Measurements from ENCODE around the gene RNF186.

RNF186 gene

DNA sequence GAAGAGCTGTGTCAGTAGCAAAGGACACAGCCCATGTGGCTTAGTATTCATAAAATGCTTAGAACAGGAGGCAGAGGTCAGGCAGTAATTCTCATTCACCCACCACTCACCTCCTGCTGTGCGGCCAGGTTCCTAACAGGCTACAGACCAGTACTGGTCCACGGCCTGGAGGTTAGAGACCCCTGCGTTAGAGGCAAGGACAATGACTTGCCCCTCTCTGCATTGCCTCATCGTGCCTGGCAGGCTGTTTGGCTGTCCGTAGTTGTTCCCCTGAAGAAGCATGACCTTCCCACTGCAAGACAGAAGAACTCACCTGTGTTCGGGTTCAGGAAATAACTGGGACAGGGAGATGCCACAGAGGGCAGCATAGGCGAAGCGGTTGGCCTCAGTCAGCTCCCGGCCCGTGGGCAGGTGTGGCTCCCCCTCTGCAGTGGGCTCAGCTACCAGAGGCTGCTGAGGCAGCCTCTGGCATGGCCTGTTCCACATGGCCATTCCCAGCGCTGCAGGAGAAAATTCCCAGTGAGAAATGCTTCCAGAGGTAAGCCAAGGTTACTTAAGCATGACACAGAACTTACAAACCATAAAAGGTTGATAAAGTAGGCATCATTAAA is 34.7 kb downstream of the RNF186 start:
- no peak overlapping the region for H3K27ac ChIP-seq
- no peaks in the 10 kb centered on the region for H3K36me3 ChIP-seq
- H3K27me3 ChIP-seq (ENCODE audit: insufficient read depth, low read depth, severe bottlenecking): no peaks in the 10 kb centered on the region
- H3K9me3 ChIP-seq (ENCODE audit: severe bottlenecking): no peaks in the 10 kb centered on the region
- no peak overlapping the region for H3K4me3 ChIP-seq (ENCODE audit: low read depth, low read length)
- TF ChIP-seq, protein P1, sequence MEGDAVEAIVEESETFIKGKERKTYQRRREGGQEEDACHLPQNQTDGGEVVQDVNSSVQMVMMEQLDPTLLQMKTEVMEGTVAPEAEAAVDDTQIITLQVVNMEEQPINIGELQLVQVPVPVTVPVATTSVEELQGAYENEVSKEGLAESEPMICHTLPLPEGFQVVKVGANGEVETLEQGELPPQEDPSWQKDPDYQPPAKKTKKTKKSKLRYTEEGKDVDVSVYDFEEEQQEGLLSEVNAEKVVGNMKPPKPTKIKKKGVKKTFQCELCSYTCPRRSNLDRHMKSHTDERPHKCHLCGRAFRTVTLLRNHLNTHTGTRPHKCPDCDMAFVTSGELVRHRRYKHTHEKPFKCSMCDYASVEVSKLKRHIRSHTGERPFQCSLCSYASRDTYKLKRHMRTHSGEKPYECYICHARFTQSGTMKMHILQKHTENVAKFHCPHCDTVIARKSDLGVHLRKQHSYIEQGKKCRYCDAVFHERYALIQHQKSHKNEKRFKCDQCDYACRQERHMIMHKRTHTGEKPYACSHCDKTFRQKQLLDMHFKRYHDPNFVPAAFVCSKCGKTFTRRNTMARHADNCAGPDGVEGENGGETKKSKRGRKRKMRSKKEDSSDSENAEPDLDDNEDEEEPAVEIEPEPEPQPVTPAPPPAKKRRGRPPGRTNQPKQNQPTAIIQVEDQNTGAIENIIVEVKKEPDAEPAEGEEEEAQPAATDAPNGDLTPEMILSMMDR (IDR thresholded peaks at IDR 0.05; ENCODE audit: low read depth, low read length): no peak
- no peak for DNase-seq

DNA sequence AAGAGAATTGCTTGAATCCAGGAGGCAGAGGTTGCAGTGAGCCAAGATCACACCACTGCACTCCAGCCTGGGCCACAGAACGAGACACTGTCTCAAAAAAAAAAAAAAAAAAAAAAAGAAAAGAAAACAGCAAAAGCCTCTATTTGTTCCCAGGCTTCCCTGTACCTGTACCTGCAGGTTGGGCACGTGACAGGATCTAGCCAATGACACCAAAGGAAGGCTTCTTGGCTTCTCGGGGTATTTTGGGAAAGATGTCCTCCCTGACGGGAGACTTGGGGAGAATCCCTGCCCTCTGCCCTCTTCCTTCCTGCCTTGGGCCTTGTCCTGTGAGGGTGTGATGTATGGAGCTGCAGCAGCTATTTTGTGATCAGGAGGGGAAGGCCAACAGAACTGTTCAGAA is 38.1 kb downstream of the RNF186 start:
- H3K4me3 ChIP-seq (ENCODE audit: low read depth, low read length): no peak overlapping the region
- TF ChIP-seq, protein P1 (IDR thresholded peaks at IDR 0.05; ENCODE audit: low read depth, low read length): no peak
- no peak overlapping the region for H3K27ac ChIP-seq
- no peaks in the 10 kb centered on the region for H3K36me3 ChIP-seq
- no peak for DNase-seq
- H3K9me3 ChIP-seq (ENCODE audit: severe bottlenecking): no peaks in the 10 kb centered on the region
- no peaks in the 10 kb centered on the region for H3K27me3 ChIP-seq (ENCODE audit: insufficient read depth, low read depth, severe bottlenecking)

DNA sequence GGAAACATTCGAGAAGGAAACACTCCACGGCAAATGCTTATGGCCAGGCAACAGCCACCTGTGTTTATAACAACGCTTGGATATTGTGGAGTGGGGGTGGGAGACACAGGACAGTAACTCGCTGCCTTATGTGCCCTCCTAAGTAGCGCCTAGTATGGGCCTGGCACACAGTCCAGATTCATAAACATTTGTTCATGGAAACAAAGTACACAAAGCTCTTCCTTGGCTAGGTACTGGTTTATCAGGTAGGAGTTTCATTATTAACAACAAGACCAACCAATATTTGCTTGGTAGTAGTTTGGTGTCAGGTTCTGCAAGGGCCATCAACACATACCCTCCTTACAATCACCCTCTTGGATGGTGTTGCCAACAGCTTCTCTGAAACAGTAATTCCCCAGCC is 38.8 kb downstream of the RNF186 start:
- Histone ChIP-seq H3K36me3 (no peaks in the 10 kb centered on the region), H3K27ac (no peak overlapping the region), H3K4me3 (ENCODE audit: low read depth, low read length) (no peak overlapping the region), H3K27me3 (ENCODE audit: insufficient read depth, low read depth, severe bottlenecking) (no peaks in the 10 kb centered on the region), H3K9me3 (ENCODE audit: severe bottlenecking) (no peaks in the 10 kb centered on the region)
- no peak for DNase-seq
- TF ChIP-seq, protein P1 (IDR thresholded peaks at IDR 0.05; ENCODE audit: low read depth, low read length): no peak

DNA sequence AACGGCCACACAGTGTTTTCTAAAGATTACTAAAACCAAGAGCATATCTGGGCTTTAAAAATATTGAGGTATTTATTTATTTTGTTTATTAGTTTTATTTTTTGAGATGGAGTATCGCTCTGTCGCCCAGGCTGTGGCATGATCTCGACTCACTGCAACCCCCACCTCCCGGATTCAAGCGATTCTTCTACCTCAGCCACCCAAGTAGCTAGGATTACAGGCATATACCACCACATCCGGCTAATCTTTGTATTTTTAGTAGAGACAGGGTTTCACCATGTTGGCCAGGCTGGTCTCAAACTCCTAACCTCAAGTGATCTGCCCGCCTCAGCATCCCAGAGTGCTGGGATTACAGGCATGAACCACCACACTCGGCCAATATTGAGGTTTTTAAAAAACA is 39.3 kb downstream of the RNF186 start:
- H3K27ac ChIP-seq: no peak overlapping the region
- no peak for DNase-seq
- TF ChIP-seq, protein P1 (IDR thresholded peaks at IDR 0.05; ENCODE audit: low read depth, low read length): no peak
- H3K9me3 ChIP-seq (ENCODE audit: severe bottlenecking): no peaks in the 10 kb centered on the region
- H3K36me3 ChIP-seq: no peaks in the 10 kb centered on the region
- H3K4me3 ChIP-seq (ENCODE audit: low read depth, low read length): no peak overlapping the region
- no peaks in the 10 kb centered on the region for H3K27me3 ChIP-seq (ENCODE audit: insufficient read depth, low read depth, severe bottlenecking)

DNA sequence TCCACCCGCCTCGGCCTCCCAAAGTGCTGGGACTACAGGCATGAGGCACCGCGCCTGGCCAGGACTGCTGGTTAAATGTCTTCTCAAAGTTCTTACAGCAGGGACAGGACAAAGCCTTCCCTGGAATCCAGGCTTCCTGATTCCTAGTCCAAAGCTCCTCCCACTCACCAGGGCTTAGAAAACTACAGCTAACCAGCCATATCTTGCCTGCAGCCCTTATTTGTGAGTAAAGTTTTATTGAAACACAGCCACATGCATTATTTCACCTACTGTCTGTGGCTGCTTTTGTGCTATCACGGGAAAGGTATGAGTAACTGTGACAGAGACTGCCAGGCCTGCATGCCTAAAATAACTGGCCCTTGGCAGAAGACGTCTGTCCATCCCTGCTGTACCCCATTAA is 39.8 kb downstream of the RNF186 start:
- TF ChIP-seq, protein P1 (IDR thresholded peaks at IDR 0.05; ENCODE audit: low read depth, low read length): no peak
- Histone ChIP-seq H3K36me3 (no peaks in the 10 kb centered on the region), H3K27me3 (ENCODE audit: insufficient read depth, low read depth, severe bottlenecking) (no peaks in the 10 kb centered on the region), H3K9me3 (ENCODE audit: severe bottlenecking) (no peaks in the 10 kb centered on the region), H3K27ac (no peak overlapping the region), H3K4me3 (ENCODE audit: low read depth, low read length) (no peak overlapping the region)
- no peak for DNase-seq

DNA sequence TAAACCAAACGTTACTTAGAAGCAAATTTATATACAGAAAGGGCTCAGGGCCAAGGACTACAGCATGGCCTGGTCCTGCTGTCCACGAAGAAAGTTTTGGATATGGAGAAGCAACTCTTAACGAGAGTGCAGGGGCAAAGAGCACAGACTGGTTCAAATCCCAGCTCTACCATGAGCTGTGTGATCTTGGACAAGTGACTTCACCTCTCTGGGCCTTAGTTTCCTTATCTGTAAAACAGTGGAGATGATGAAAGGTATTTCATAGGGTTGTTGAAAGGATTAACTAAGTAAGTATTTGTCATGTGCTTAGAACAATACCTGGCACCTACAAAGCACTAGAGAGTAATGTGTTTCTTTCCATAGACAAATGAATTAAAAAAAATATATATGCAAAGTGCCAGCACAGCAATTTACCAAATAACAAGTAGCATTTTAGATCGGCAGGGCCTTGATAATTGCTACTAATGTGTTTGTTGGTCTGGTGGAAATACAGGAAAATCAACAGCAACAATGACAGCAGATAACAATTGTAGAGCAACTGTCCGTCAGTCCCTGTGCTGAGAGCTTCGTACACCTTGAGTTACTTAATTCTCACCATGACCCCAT is 40.8 kb downstream of the RNF186 start:
- Histone ChIP-seq H3K4me3 (ENCODE audit: low read depth, low read length) (no peak overlapping the region), H3K27ac (no peak overlapping the region), H3K9me3 (ENCODE audit: severe bottlenecking) (no peaks in the 10 kb centered on the region), H3K36me3 (no peaks in the 10 kb centered on the region), H3K27me3 (ENCODE audit: insufficient read depth, low read depth, severe bottlenecking) (no peaks in the 10 kb centered on the region)
- DNase-seq: no peak
- TF ChIP-seq, protein P1 (IDR thresholded peaks at IDR 0.05; ENCODE audit: low read depth, low read length): no peak
